Measurements from ENCODE around the gene CYP3A4. TPM values are rescaled to one million over a fixed set of nuclear protein-coding genes. Genes with fewer than 3 reads are reported as not detected.

Gene CYP3A4
- total and polyA plus RNA-seq, 2 of the 13 experiments (the other 11 are each of a cell fraction or from before 2014, with no cell fraction given) = 0.11 to 0.24 TPM

- TF ChIP-seq TEF (CRISPR knock-in tag; IDR thresholded peaks at IDR 0.05) (no peak), IKZF5 (CRISPR knock-in tag; IDR thresholded peaks at IDR 0.05) (no peak), ESRRA (CRISPR knock-in tag; IDR thresholded peaks at IDR 0.05; ENCODE audit: low read depth) (no peak), TBX3 (IDR thresholded peaks at IDR 0.05; ENCODE audit: borderline replicate concordance) (no peak), TBL1XR1 (IDR thresholded peaks at IDR 0.05; ENCODE audit: borderline replicate concordance, low read length, partially characterized antibody) (no peak), TFDP1 (CRISPR knock-in tag; IDR thresholded peaks at IDR 0.05; ENCODE audit: borderline replicate concordance) (no peak; the same call in 1 of the 2 replicates), ZMYM2 (CRISPR knock-in tag; IDR thresholded peaks at IDR 0.05) (no peak), ZNF142 (CRISPR knock-in tag; IDR thresholded peaks at IDR 0.05) (no peak), RFX5 (IDR thresholded peaks at IDR 0.05; ENCODE audit: low read depth, low read length) (no peak), ZNF7 (CRISPR knock-in tag; IDR thresholded peaks at IDR 0.05) (no peak), PRPF4 (IDR thresholded peaks at IDR 0.05; ENCODE audit: low read depth, low read length, poor library complexity, severe bottlenecking) (no peak), MBD4 (IDR thresholded peaks at IDR 0.05; ENCODE audit: borderline replicate concordance, low read length) (no peak), ZBTB46 (CRISPR knock-in tag; IDR thresholded peaks at IDR 0.05; ENCODE audit: borderline replicate concordance) (no peak), ZNF224 (CRISPR knock-in tag; IDR thresholded peaks at IDR 0.05) (no peak), ZNF740 (CRISPR knock-in tag; IDR thresholded peaks at IDR 0.05) (no peak), HIC2 (CRISPR knock-in tag; IDR thresholded peaks at IDR 0.05; ENCODE audit: low read depth) (no peak)
Observed at GRCh38 chr7:99829524-99830160, 45.7 kb upstream of the CYP3A4 start (continued).

All from HepG2 (cell line).